ENCODE data around the gene NSG2.

The NSG2 gene

DNA sequence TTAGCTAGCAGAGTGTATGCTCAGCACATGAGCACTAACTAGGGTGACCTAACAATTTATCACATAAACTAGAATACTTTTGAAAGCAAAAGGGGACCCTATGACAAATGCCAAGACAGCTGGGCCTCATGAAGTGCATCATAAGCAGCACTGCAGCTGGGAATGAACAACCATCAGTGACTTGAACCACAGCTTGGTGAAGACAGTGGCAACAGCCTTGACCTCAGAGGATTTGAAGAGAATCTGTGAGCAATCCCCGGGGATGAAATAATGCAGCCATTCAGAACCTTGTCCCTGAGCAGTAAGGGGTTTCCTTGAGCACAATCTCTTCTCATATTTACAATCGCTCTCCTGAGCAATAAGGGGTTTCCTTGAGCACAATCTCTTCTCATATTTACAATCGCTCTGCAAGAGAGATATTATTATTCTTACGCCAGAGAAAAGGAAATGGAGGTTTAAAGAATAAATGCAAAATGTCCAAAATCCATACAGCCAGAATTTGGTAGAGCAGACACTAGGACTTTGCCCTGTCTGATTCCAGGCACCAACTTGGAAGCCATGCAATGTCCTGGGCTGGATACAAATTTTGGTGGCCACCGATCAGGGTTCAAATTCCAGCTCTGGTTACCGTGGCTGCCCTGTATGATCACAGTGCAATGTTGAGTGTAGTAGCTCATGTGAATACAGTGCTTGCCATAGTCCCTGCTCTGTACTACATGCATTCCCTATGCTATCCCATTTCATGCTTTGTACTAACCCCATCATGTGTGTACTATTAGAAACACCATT is 846 bp upstream of the NSG2 start:
- no peak for TF ChIP-seq SUZ12 (IDR thresholded peaks at IDR 0.05)
- no peak for TF ChIP-seq FOXM1 (IDR thresholded peaks at IDR 0.05; ENCODE audit: borderline replicate concordance)
- TF ChIP-seq FOXK2 (IDR thresholded peaks at IDR 0.05): no peak
- no peak for DNase-seq (ENCODE audit: extremely low spot score)
- CTCF ChIA-PET: interaction anchor here (1.0 to 3.1 kb wide), 6 partner anchors 9 to 274 kb away, joined by 3 to 52 read pairs (median 10); no protein-coding TSS in a partner anchor
- POLR2A ChIA-PET: interaction anchor here (0.9 to 2.0 kb wide), 2 partner anchors 267 to 273 kb away, joined by 3 to 13 read pairs; no protein-coding TSS in a partner anchor

DNA sequence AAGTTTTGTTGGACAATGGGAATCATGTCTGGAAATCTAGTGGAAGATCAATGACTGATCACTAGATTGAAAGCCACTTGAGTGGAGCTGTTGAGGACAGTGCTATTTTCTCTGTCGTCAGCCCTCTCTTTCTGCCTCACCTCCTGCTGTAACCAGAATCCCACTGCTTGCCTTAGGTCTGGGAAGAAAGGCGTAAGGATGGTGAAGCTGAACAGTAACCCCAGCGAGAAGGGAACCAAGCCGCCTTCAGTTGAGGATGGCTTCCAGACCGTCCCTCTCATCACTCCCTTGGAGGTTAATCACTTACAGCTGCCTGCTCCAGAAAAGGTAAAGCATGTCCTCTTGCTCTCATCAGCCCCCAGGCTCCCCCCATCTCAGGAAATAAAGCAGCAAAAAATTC is 1.1 kb downstream of the NSG2 start:
- TF ChIP-seq BHLHE40 (IDR thresholded peaks at IDR 0.05; ENCODE audit: borderline replicate concordance): no peak
- no peak for TF ChIP-seq TARDBP (IDR thresholded peaks at IDR 0.05)
- no peak for TF ChIP-seq NFRKB (IDR thresholded peaks at IDR 0.05)
- no peak for TF ChIP-seq ELF4 (IDR thresholded peaks at IDR 0.05)
- TF ChIP-seq LEF1 (IDR thresholded peaks at IDR 0.05; ENCODE audit: borderline replicate concordance): no peak
- no peak for TF ChIP-seq HDGF (IDR thresholded peaks at IDR 0.05; ENCODE audit: borderline replicate concordance)
- no peak for TF ChIP-seq SUZ12 (IDR thresholded peaks at IDR 0.05)
- no peak for TF ChIP-seq ARNT (IDR thresholded peaks at IDR 0.05)
- no peak for TF ChIP-seq FOXM1 (IDR thresholded peaks at IDR 0.05; ENCODE audit: borderline replicate concordance)
- TF ChIP-seq SP1 (IDR thresholded peaks at IDR 0.05): no peak
- TF ChIP-seq, protein P1, sequence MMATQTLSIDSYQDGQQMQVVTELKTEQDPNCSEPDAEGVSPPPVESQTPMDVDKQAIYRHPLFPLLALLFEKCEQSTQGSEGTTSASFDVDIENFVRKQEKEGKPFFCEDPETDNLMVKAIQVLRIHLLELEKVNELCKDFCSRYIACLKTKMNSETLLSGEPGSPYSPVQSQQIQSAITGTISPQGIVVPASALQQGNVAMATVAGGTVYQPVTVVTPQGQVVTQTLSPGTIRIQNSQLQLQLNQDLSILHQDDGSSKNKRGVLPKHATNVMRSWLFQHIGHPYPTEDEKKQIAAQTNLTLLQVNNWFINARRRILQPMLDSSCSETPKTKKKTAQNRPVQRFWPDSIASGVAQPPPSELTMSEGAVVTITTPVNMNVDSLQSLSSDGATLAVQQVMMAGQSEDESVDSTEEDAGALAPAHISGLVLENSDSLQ (IDR thresholded peaks at IDR 0.05): no peak
- no peak for TF ChIP-seq CTBP1 (IDR thresholded peaks at IDR 0.05; ENCODE audit: borderline replicate concordance)
- TF ChIP-seq ZNF384 (IDR thresholded peaks at IDR 0.05): no peak
- ChIA-PET POLR2A (interaction anchor here (0.6 to 2.0 kb wide), 2 partner anchors 265 to 336 kb away, joined by 3 to 13 read pairs; no protein-coding TSS in a partner anchor), CTCF (interaction anchor here (1.1 to 3.1 kb wide), 3 partner anchors 264 to 792 kb away, joined by 5 to 52 read pairs (median 28); no protein-coding TSS in a partner anchor)
- DNase-seq (ENCODE audit: extremely low spot score): no peak

DNA sequence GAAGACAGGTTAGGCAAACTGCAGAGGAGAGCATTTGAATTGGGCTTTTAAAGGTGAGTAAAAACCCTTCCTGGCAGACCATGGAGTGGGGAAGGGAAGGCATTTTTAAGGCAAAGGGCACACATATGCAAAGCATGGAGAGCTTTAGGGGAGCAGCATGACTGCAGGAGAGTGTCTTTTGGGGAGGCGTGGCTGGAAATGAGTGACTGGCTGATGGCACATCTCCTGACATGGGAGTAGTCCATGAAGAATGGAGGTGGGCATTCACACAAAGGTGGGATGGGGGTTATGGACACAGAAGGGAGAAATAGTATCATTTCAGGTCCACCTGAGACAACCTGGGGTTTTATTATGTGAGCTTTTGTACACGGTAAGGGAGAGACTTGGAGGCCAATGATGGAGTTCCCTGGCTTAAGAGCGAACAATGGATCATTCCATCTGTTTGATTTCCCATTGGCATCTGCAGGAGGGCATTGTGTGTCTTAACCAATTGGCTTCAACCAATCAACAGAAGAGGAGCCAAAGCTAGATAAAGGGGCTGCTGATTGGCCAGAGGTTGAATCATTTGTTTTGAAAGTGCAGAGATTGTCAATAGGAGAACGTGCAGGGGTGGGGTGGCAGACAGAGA is 2.1 kb downstream of the NSG2 start:
- CTCF ChIA-PET: interaction anchor here (1.0 to 3.1 kb wide), 2 partner anchors 263 to 271 kb away, joined by 3 to 52 read pairs; no protein-coding TSS in a partner anchor
- no peak for DNase-seq (ENCODE audit: extremely low spot score)
- TF ChIP-seq NFRKB (IDR thresholded peaks at IDR 0.05): no peak
- no peak for TF ChIP-seq FOXM1 (IDR thresholded peaks at IDR 0.05; ENCODE audit: borderline replicate concordance)
- no peak for TF ChIP-seq TARDBP (IDR thresholded peaks at IDR 0.05)
- no peak for TF ChIP-seq SUZ12 (IDR thresholded peaks at IDR 0.05)
- TF ChIP-seq, protein P1 (IDR thresholded peaks at IDR 0.05): no peak
- TF ChIP-seq FOXK2 (IDR thresholded peaks at IDR 0.05): no peak
- TF ChIP-seq FOXA1 (IDR thresholded peaks at IDR 0.05): no peak
- TF ChIP-seq CTBP1 (IDR thresholded peaks at IDR 0.05; ENCODE audit: borderline replicate concordance): no peak
- TF ChIP-seq SP1 (IDR thresholded peaks at IDR 0.05): no peak
- TF ChIP-seq ARNT (IDR thresholded peaks at IDR 0.05): no peak
- no peak for TF ChIP-seq ZNF384 (IDR thresholded peaks at IDR 0.05)
- TF ChIP-seq HDGF (IDR thresholded peaks at IDR 0.05; ENCODE audit: borderline replicate concordance): no peak
- no peak for TF ChIP-seq LEF1 (IDR thresholded peaks at IDR 0.05; ENCODE audit: borderline replicate concordance)
- TF ChIP-seq ELF4 (IDR thresholded peaks at IDR 0.05): no peak
- TF ChIP-seq BHLHE40 (IDR thresholded peaks at IDR 0.05; ENCODE audit: borderline replicate concordance): no peak
- POLR2A ChIA-PET: no interaction called here

DNA sequence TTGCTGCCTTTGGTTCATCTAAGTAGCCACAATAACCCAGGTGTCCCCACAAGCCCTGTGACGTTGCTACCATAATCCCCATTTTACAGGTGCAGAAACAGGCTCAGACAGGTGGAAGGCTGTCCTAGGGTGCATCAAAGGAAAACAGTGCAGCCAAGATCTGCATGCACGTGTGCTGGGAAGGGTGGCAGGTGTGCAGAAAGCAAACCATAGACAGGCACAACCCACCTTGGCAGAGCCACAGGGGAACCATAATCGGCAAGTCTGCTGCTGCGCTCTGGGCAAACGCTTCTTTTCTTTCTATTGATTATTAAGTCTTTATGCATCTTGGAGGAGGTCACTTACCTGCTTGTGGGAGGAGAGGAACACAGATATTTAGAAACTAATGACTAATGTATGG is 7.1 kb downstream of the NSG2 start:
- CTCF ChIA-PET: no interaction called here
- no peak for DNase-seq (ENCODE audit: extremely low spot score)
- TF ChIP-seq, protein P1 (IDR thresholded peaks at IDR 0.05): no peak
- TF ChIP-seq SP1 (IDR thresholded peaks at IDR 0.05) (no peak), TARDBP (IDR thresholded peaks at IDR 0.05) (no peak), LEF1 (IDR thresholded peaks at IDR 0.05; ENCODE audit: borderline replicate concordance) (no peak), ARNT (IDR thresholded peaks at IDR 0.05) (no peak), ELF4 (IDR thresholded peaks at IDR 0.05) (no peak), L3MBTL2 (conservative IDR thresholded peaks at IDR 0.05) (no peak), HDGF (IDR thresholded peaks at IDR 0.05; ENCODE audit: borderline replicate concordance) (no peak)
- POLR2A ChIA-PET: no interaction called here

DNA sequence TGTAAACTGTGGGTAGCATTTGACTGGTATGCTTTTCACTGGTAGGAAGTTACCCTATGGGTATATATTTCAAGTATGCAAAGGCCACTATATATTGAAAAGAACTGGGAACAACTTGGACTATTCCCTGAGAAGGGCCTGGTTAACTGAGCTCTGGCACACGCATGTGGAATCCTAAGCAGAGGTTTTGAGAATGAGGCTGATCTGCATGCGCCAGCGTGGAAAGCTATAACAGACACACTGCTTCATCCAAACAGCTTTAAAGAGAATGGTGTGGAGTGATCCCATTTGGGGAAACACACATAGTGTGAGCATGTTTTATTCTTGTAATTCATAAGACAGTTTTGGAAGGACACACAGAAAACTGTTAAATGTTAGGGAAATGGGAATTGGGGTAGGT is 8.4 kb downstream of the NSG2 start:
- no peak for DNase-seq (ENCODE audit: extremely low spot score)
- ChIA-PET CTCF (interaction anchor here (0.6 to 1.3 kb wide), 2 partner anchors 8 to 258 kb away, joined by 3 to 4 read pairs; partner anchors contain the start of gene NSG2), POLR2A (no interaction called here)
- TF ChIP-seq TARDBP (IDR thresholded peaks at IDR 0.05) (no peak), NFRKB (IDR thresholded peaks at IDR 0.05) (no peak), BHLHE40 (IDR thresholded peaks at IDR 0.05; ENCODE audit: borderline replicate concordance) (no peak), HDGF (IDR thresholded peaks at IDR 0.05; ENCODE audit: borderline replicate concordance) (no peak), L3MBTL2 (conservative IDR thresholded peaks at IDR 0.05) (no peak), ELF4 (IDR thresholded peaks at IDR 0.05) (no peak), ARNT (IDR thresholded peaks at IDR 0.05) (no peak), FOXK2 (IDR thresholded peaks at IDR 0.05) (no peak), SUZ12 (IDR thresholded peaks at IDR 0.05) (no peak)
- TF ChIP-seq, protein P1 (IDR thresholded peaks at IDR 0.05): no peak

All from HEK293T (cell line).